Fibroblast of skin of back (primary cell): ENCODE results near the gene ITIH1.
"Not testable (repeated sequence)": the region's sequence is repeated elsewhere in the genome, so short reads cannot be mapped to it uniquely, and the experiment has no call there.

Experiments used
- DNase-seq: peaks from one replicate; pipeline ENCODE4 v3.0.0-alpha.2; 2013

ITIH1 gene

DNA sequence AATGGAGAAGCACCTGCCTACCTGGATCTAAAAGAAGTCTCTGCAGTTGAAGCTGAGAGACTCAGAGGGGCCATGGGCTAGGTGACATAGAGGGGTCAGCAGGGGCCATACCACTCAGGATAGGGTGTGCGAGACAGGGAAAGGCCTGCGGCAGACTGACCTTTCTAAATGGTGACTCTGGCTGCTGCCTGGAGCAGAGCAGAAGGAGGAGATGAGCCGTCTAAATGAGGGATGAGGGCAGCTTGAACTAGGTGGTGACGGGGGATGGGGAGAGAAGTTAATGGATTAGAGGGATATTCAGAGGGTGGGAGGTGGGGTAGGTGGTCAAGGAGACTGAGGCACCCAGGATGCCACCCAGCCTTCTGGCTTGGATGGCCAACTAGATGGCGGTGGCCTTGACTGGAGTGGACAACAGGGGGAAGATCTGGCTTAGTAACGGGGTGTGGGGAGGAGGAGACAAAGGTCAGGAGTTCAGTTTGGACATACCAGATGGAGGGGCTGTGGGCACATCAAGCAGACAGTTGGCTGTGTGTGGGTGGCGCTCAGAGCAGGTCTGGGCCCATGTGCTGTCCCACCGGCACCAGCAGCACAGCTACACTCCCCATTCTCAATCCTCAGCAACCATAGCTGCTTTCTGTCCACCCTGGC lies 3.2 kb upstream of the ITIH1 start:
- no peak for DNase-seq

DNA sequence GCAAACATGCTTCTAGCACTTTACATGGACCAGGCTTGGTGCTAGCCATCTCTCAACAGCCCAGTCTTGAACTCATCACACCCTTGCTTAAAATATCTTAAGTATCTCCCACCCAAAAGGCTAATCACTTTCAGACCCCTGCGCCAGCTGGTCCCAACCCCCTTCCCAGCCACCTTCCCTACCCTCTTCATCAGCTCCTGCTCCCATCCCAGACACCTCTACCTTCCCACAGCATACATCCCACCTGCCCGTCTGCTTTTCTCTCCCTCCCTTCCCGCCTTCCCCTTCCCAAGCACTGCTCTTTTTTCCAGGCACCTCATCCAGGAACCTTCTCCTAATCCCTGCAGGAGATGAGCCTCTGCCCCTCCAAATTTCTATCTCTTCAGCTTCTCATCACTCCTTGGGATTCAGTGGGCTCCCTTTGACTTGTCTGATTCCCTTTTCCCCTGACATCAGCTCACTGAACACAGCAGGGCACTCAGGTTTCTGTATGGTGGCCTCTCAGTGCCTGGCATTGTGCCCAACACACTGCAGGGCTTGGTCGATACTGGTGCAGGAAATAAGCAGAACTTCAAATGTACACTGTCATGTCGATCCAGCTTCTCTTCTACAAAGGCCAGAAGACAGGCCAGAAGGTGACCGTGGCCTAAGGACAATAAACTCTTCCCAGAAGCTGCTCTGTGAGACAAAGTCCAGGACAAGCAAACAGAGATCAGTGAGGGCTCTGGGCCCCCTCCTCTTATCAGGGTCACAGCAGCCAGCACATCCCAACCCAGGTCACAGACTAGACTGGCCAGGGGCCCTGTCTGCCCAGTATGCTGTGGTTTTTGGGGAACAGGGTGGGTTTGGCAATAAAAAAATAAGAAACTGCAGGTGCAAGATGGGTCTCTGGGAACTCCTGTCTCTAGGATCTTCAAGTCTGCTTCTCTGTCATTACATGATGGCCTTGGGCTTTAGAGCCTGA lies 2.2 kb upstream of the ITIH1 start:
- no peak for DNase-seq

DNA sequence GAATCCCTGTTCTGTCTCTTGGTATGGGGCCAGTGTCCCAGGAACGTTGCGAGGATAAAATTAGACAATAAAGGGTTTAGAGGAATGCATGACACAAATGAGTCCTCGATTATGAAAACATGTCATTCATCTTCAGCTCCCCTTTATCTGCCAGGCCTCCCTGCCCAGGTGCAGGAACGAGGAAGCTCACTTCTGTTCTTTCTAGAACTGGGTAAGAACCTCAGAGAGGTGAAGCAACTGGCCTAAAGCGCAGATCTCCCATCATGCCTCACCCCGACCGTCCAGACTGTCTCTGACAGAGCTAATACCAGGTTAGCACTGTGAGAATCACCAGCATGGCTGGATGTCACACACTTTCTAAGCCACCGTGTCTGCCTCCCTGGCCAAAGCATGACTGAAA lies 1.5 kb upstream of the ITIH1 start:
- DNase-seq: no peak

DNA sequence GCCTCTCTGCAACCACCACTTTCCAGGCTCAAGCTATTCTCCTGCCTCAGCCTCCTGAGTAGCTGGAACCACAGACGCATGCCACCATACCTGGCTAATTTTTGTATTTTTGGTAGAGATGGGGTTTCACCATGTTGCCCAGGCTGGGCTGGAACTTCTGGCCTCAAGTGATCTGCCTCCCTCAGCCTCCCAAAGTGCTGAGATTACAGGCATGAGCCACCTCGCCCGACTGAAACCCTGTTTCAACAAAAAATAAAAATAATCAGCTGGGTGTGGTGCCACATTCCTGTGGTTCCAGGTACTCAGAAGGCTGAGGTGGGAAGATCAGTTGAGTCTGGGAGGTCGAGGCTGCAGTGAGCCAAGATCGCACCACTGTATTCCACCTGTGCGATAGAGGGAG lies 913 bp upstream of the ITIH1 start:
- not testable (repeated sequence) for DNase-seq

DNA sequence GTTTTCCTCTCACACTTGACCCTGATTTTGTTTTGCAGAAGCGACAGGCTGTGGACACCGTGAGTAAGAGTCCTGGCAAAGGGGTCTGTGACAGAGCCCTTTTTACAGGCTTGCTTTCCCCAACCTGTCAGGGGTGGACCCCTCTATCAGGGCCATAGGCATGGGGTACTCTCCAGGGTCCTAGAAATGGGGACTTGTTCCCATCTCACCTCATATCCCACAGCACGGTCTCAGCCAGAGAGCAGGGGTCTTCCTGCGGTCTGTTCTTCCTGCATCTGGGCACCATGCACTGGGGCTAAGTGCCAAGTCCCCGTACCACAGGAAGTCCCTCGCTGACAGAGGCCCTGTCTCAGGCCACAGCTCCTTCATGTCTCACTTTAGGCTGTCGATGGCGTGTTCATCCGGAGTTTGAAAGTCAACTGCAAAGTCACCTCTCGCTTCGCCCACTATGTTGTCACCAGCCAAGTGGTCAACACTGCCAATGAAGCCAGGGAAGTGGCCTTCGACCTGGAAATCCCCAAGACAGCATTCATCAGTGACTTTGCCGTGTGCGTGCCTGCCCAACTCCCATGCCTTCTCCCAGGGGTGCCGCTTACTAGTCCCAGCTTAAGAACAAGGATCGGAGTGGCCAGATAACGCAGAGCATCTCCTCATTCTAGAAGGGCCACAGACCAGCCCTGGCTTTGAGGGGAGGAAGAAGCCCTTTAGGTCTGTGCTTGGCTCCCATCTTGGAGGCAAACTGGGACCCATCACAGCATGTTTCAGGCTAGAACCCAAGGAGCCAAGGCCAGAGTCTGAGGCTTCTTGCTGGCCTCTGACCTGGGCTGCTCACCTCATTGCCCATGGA lies 783 bp downstream of the ITIH1 start:
- DNase-seq: no peak

DNA sequence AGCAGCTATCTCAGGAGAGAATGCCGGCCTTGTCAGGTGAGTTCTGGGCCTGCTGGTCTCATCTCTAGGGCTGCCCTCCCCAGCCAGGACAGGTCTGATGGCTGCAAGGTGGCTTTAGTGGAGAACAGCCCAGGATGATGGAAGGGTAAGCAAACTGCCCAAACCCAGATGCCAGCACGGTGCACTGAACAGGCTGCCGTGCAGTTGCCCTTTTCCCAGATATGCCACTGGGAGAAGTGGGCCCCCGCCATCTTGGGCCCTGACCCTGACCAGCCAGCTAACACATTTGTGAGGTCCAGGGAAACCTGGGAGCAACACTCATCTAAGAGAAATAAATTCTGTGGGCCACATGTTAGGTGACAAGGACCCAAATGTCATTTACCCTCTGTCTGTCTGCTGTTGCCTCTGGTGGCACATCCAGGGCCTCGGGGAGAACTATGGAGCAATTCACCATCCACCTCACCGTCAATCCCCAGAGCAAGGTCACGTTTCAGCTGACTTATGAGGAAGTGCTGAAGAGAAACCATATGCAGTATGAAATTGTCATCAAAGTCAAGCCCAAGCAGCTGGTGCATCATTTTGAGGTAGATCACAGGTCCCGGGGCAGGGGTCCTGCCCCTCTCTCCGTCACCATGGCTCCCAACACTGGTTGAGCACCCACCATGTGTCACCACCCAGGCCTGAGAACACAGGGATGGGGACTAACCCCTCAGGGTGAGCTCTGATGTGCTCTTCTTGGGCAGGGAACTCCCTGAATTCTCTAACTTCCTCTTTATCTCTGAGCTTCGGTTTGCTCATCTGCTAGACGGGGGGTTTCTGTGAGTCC lies 1.8 kb downstream of the ITIH1 start:
- DNase-seq: no peak

DNA sequence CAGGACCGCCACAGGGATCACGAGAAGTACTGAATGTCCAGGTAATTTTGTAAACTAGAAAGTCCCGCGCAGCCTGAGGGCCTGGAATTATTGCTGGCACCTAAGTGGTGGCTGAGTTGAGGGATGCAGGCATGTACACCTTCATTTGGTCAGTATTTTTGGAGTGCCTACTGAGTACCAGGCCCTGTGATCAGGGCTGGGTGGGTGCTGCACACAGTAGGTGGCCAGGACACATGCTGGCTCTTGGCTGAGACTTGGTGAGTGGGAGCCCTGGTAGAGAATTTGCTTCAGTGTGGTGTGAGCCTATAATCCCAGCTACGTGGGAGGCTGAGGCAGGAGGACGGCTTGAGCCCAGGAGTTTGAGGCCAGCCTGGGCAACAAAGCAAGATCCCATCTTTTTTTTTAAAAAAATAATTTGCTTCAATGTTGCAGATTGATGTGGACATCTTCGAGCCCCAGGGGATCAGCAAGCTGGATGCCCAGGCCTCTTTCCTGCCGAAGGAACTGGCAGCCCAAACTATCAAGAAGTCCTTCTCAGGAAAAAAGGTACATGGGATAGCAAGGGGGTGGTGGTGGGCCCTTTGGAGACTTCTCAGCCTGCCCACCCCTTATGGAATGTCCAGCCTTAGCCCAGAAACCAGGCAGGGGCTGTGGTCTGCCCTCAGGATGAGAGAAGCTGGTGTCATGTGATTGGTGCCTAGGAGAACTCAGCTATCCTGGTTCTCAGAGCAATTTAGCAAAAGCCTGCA lies 2.6 kb downstream of the ITIH1 start:
- DNase-seq: no peak

DNA sequence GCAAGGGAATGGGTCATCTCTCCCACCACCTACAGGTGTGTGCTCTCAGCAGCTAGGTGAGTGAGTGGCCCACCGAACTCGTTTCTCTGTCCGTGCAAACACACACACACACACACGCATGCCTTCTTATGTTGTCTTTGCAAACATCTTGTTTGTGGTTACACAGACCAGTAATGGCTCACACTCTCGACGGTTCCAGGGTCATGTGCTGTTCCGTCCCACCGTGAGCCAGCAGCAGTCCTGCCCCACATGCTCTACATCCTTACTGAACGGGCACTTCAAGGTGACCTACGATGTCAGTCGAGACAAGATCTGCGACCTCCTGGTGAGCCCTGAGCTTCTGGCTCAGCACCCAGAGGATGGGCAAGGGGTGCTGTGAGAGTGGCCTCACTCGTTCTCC lies 4.3 kb downstream of the ITIH1 start:
- no peak for DNase-seq

DNA sequence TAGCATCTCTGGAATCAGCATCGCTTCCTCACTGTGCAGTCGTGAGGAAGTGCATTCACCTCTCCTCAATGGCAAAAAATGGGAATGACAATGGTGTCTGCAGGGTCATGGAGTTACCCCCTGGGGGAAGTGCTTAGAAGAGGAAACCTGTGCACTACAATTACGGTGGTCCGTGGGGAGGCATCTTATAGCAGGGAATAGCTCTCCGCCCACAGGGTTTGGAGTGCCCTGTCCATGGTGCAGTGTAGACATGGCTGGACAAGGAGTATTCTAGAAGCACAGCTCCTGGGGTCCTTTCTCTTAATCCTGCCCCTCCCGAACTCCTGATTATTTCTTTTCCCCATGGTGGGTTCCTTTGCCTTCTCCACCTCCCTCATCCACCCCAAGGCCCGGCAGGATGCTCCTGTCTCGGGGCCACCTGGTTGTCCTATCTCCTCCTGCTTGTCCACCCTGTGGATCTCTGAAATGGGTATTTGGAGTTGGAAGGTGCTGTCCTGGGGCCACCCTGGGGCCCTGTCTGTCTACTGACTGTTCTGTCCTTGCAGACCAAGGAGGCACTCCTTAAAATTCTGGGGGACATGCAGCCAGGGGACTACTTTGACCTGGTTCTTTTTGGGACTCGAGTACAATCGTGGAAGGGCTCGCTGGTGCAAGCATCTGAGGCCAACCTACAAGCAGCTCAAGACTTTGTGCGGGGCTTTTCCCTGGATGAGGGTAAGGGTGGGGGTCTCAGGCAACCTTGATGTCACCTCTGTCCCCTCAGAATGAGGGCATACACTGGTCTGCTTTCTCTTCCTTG lies 5.2 kb downstream of the ITIH1 start:
- no peak for DNase-seq

DNA sequence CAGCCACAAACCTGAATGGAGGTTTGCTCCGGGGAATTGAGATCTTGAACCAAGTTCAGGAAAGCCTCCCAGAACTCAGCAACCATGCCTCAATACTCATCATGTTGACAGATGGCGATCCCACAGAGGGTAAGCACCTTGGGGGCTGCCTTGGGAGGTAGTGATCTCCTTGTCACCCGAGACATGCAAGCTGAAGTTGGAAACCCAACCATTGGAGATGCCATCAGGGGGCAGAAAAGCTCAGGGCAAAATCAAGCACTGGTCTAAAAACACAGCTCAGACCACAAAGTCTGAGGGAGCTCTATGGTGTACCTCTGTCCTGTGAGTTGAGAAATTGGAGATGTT lies 5.8 kb downstream of the ITIH1 start:
- no peak for DNase-seq

DNA sequence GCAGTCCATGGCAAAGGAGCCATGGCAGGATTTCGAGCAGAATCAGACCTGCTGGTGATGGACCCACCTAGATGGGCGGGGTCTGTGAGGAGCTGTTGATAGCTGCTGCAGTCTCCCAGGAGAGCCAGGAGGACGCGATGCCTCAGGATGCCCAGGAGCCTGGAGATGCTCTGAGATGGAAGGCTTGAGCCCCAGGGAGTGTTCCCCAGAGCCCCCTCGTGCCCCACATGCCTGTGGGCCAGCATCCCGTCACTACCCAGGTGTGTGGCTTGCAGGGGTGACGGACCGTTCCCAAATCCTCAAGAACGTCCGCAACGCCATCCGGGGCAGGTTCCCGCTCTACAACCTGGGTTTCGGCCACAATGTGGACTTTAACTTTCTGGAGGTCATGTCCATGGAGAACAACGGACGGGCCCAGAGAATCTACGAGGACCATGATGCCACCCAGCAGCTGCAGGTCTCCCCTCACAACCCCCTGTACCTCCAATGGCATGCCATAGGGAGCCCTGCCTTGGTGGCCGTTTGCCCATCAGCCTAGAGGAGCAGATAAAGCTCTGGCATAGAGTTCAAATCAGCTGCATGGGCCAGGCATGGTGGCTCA lies 6.7 kb downstream of the ITIH1 start:
- no peak for DNase-seq

DNA sequence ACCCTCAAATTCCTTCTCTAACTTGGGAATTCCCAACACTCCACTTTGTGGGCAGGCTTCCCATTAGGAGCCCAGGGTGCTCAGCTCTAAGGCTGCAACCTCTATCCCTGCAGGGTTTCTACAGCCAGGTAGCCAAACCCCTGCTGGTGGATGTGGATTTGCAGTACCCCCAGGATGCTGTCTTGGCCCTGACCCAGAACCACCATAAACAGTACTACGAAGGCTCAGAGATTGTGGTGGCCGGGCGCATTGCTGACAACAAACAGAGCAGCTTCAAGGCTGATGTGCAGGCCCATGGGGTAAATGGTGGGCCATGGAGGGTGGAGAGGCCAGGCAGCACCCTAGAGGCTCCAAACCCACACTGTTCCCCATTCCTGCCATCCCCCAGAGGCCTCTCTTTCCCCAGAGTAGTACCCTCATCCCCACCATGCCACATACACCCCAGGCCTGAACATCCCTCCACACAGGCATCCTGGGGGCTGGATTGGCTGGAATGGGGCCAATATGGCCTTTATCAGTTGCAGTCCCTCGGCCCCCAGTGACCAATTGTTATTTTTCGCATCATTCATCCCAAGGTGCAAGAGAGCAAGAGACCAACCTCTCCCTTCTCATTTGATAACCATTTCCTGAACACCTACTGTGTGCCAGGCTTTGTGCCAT lies 7.7 kb downstream of the ITIH1 start:
- DNase-seq: no peak

DNA sequence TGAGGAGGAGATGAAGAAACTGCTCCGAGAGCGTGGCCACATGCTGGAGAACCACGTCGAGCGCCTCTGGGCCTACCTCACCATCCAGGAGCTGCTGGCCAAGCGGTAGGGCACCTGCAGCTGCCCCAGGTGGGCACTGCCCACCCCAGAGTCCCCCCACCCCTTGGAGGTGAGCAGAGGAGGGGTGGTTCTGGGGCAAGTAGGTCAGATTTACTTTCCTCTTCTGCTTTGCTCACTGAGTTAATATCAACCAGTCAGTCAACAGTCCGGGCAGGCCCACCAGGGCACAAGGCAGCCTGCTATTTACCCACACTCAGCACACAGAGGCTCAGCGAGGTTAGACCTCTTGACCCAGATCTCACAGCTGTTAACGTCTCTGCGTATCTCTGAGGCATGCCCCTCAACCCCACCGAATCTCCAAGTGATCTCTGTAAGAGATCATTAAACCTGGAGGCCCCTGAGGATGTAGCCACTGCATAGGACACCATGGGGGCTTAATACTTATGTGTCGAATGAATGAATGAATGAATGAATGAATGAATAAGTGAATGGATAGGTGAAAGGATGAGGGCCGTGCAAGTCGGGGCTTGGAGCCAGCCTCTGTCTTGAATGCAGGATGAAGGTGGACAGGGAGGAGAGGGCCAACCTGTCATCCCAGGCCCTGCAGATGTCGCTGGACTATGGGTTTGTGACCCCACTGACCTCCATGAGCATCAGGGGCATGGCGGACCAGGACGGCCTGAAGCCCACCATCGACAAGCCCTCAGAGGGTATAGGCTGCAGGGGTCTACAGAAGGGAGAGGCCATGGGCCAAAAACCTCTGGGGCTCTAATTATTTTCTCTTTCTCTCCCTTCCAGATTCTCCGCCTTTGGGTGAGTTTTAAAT lies 9.2 kb downstream of the ITIH1 start:
- no peak for DNase-seq

DNA sequence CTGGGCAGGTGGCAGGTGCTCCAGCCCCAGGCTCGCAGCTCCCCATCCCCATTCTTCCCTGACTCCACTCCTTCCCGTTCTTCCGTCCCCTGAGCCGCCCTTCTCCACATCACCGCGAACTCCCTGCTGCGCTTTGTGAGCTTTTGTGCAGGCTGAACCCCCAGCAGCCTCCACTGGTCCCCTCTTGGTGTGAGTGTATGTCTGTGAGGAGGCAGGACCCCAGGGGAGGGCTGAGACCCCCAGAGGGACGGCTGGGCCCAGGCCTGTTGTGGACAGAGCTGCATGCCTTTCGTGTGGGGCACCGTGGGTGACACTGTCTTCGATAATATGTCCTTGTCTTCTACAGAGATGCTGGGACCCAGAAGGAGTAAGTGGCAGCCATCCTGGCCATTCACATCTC lies 9.8 kb downstream of the ITIH1 start:
- no peak for DNase-seq

DNA sequence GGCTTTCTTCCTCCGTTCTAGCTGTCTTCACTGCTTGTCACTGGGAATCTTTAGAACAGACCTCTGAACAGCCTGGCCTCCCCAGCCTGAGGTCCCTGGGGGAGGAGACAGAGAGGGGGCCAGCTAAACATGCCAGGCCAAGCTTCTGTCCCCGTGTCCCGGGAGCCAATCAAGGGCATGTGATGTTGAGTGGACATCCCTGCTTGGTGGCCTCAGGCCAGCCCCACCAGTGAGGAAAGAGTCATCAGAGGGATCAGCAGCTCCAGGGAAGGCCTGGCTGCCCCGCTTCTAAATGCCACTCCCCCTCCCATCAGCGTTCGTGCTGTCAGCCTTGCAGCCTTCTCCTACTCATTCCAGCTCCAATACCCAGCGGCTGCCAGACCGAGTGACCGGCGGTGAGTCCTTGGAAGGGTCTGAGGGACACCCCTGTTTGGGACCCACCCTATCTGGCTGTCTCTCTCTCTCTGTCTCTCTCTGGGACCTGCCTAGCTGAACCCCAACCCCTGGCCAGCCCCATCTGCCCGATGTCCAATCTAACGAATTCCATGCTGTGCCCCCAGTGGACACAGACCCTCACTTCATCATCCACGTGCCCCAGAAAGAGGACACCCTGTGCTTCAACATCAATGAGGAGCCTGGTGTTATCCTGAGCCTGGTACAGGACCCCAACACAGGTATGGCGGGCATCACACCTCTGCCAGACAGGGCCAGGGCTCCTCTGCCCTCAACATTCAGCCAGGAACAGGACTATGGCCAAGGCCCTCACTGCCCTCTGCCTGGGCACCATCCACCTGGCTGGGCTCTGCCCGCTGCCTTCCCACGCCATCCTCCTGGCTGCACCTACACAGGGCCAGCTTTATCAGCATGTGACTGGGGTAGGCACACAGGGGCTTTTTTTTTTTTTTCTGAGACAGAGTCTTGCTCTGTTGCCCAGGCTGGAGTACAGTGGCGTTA lies 10.6 kb downstream of the ITIH1 start:
- no peak for DNase-seq

DNA sequence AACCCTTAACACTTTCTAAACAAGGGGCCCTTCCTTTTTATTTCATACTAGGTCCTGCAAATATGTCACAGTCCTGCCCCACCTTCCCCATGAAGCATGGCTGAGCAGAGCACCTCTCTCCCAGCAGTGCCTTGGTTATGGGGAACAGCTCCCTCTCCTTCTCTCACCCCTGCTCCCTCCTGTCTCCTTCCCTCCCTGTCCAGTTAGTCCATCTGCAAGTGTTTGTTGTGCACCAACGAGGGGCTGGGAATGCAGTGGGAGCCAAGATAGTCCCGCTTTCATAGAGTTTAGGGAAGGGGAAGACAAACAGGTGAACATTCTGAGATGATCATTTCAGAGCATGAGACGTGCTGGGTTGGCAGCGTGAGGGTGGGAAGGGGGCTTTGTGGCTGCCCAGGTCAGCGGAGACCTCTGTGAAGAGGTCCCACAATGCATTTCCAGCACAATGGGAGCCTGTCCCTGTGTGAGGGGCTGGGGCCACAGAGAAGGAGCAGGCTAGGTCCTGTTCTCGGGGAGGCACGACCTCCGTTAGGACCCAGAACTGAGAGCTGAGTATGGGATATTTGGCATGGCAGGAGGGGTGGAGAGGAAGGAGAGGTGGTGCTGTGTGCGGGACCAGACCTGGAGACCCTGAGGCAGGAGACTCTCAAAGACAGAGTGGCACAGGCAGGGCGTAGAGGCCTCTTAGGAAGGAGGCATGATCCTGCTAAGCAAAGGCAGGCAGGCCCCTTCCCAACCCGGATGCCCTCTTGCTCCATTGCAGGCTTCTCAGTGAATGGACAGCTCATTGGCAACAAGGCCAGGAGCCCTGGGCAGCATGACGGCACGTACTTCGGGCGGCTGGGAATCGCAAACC lies 11.7 kb downstream of the ITIH1 start:
- DNase-seq: no peak

DNA sequence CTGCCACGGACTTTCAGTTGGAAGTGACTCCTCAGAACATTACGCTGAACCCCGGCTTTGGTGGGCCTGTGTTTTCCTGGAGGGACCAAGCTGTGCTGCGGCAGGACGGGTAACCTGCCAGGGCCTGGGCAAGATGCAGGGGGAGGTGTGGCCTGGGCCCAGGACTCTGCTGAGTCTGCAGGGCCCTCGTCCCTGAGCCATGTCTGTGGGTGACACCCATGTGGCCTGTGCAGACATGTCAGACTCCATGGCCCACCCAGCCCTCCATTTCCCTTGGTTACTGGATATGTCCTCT lies 12.3 kb downstream of the ITIH1 start:
- DNase-seq: no peak
